ENCODE measurements around the gene REPS1.

REPS1 gene

GRCh38 chr6:138925806-138926205 is 62.2 kb downstream of the REPS1 start:
- Histone ChIP-seq H3K4me2 (ENCODE audit: low read length) (no peak overlapping the region), H3K27me3 (ENCODE audit: control insufficient read depth, low read length) (no peaks in the 10 kb centered on the region), H4K20me1 (ENCODE audit: control insufficient read depth, insufficient read depth, low read depth, low read length) (no peaks in the 10 kb centered on the region), H3K9me3 (ENCODE audit: control insufficient read depth, insufficient read depth, low read length) (no peaks in the 10 kb centered on the region), H3K36me3 (ENCODE audit: control insufficient read depth, low read length) (peaks cover 14% of the 10 kb centered on the region), H3K4me1 (ENCODE audit: control insufficient read depth, low read length) (no peaks in the 10 kb centered on the region), H3K9me2 (replicated peaks; ENCODE audit: control insufficient read depth, low read length) (no peaks in the 10 kb centered on the region), H3K4me3 (ENCODE audit: low read length) (no peak overlapping the region), H3K79me2 (ENCODE audit: control insufficient read depth, low read length) (no peaks in the 10 kb centered on the region), H3K27ac (ENCODE audit: low read depth, low read length) (no peak overlapping the region), H3F3A (ENCODE audit: control insufficient read depth, insufficient read depth) (peaks cover 2% of the 10 kb centered on the region; the same call in 1 of the 2 replicates)
- TF ChIP-seq CTCF (IDR thresholded peaks at IDR 0.05; ENCODE audit: low read depth, low read length, poor library complexity, severe bottlenecking) (no peak), EZH2phosphoT487 (IDR thresholded peaks at IDR 0.05; ENCODE audit: borderline replicate concordance, low read length) (no peak)

- Histone ChIP-seq H3F3A (ENCODE audit: control insufficient read depth, insufficient read depth) (peaks cover 2% of the 10 kb centered on the region; the same call in 1 of the 2 replicates), H3K4me1 (ENCODE audit: control insufficient read depth, low read length) (no peaks in the 10 kb centered on the region)
- TF ChIP-seq EZH2phosphoT487 (IDR thresholded peaks at IDR 0.05; ENCODE audit: borderline replicate concordance, low read length) (no peak), CTCF (IDR thresholded peaks at IDR 0.05; ENCODE audit: low read depth, low read length, poor library complexity, severe bottlenecking) (no peak)
Observed at GRCh38 chr6:138923561-138923960, 64.5 kb downstream of the REPS1 start.

GRCh38 chr6:138920906-138921305 is 67.1 kb downstream of the REPS1 start:
- H3K9me3 ChIP-seq (ENCODE audit: control insufficient read depth, insufficient read depth, low read length) = no peaks in the 10 kb centered on the region
- no peaks in the 10 kb centered on the region for H3K79me2 ChIP-seq (ENCODE audit: control insufficient read depth, low read length)
- H3K27me3 ChIP-seq (ENCODE audit: control insufficient read depth, low read length) = no peaks in the 10 kb centered on the region
- H3K27ac ChIP-seq (ENCODE audit: low read depth, low read length) = no peak overlapping the region
- no peaks in the 10 kb centered on the region for H4K20me1 ChIP-seq (ENCODE audit: control insufficient read depth, insufficient read depth, low read depth, low read length)
- no peaks in the 10 kb centered on the region for H3K4me1 ChIP-seq (ENCODE audit: control insufficient read depth, low read length)
- TF ChIP-seq EZH2phosphoT487 (IDR thresholded peaks at IDR 0.05; ENCODE audit: borderline replicate concordance, low read length) = no peak
- TF ChIP-seq CTCF (IDR thresholded peaks at IDR 0.05; ENCODE audit: low read depth, low read length, poor library complexity, severe bottlenecking) = no peak
- H3K36me3 ChIP-seq (ENCODE audit: control insufficient read depth, low read length) = peaks cover 13% of the 10 kb centered on the region
- no peaks in the 10 kb centered on the region for H3F3A ChIP-seq (ENCODE audit: control insufficient read depth, insufficient read depth)
- H3K4me3 ChIP-seq (ENCODE audit: low read length) = no peak overlapping the region
- no peak overlapping the region for H3K4me2 ChIP-seq (ENCODE audit: low read length)
- H3K9me2 ChIP-seq (replicated peaks; ENCODE audit: control insufficient read depth, low read length) = no peaks in the 10 kb centered on the region

More at GRCh38 chr6:138923561-138923960, 64.5 kb downstream of the REPS1 start:
- Histone ChIP-seq H3K27ac (ENCODE audit: low read depth, low read length) (no peak overlapping the region), H3K79me2 (ENCODE audit: control insufficient read depth, low read length) (no peaks in the 10 kb centered on the region), H4K20me1 (ENCODE audit: control insufficient read depth, insufficient read depth, low read depth, low read length) (no peaks in the 10 kb centered on the region), H3K9me3 (ENCODE audit: control insufficient read depth, insufficient read depth, low read length) (no peaks in the 10 kb centered on the region), H3K4me3 (ENCODE audit: low read length) (no peak overlapping the region), H3K9me2 (replicated peaks; ENCODE audit: control insufficient read depth, low read length) (no peaks in the 10 kb centered on the region), H3K27me3 (ENCODE audit: control insufficient read depth, low read length) (no peaks in the 10 kb centered on the region), H3K36me3 (ENCODE audit: control insufficient read depth, low read length) (peaks cover 13% of the 10 kb centered on the region), H3K4me2 (ENCODE audit: low read length) (no peak overlapping the region)

Data from DOHH2 (cell line).